ENCODE results near the gene LTBP1. TPM values are rescaled to one million over a fixed set of nuclear protein-coding genes. Genes with fewer than 3 reads are reported as not detected.

Gene LTBP1
- total RNA-seq, 1 donor from 2014 or later: 29.7 TPM

- Histone ChIP-seq H2AFZ (ENCODE audit: low read depth, low read length) (no peak overlapping the region), H3K9ac (ENCODE audit: low read length) (no peak overlapping the region), H3K9me3 (ENCODE audit: insufficient read depth, low read depth, low read length) (peaks cover 2% of the 10 kb centered on the region), H3K27ac (ENCODE audit: low read depth, low read length) (peak overlapping the region; percentile 46), H4K20me1 (ENCODE audit: insufficient read depth, low read length) (no peaks in the 10 kb centered on the region), H3K27me3 (ENCODE audit: insufficient read depth, low read length) (no peaks in the 10 kb centered on the region), H3K4me1 (ENCODE audit: insufficient read depth, low read length) (peaks cover 15% of the 10 kb centered on the region), H3K36me3 (ENCODE audit: insufficient read depth, low read length) (peaks cover 22% of the 10 kb centered on the region), H3K79me2 (ENCODE audit: insufficient read depth, low read length) (no peaks in the 10 kb centered on the region), H3K4me3 (ENCODE audit: insufficient read depth, low read depth, low read length) (no peak overlapping the region), H3K4me2 (ENCODE audit: low read length) (no peak overlapping the region)
- peak; percentile 75 for DNase-seq (ENCODE audit: low read depth)
- FAIRE-seq: no peak
- no peak overlapping the region for H3K27ac Mint-ChIP-seq (ENCODE audit: unreplicated experiment)
- peaks cover 18% of the 10 kb centered on the region for H3K4me1 Mint-ChIP-seq (ENCODE audit: low read depth, unreplicated experiment)
- H3K36me3 Mint-ChIP-seq (ENCODE audit: low read depth, unreplicated experiment): no peaks in the 10 kb centered on the region
- no peak overlapping the region for H3K4me3 Mint-ChIP-seq (ENCODE audit: unreplicated experiment)
- no peaks in the 10 kb centered on the region for H3K27me3 Mint-ChIP-seq (ENCODE audit: low read depth, unreplicated experiment)
- H3K9me3 Mint-ChIP-seq (ENCODE audit: unreplicated experiment): no peaks in the 10 kb centered on the region
- TF ChIP-seq EZH2 (IDR thresholded peaks at IDR 0.05; ENCODE audit: insufficient read depth, low read length): no peak
- TF ChIP-seq, protein P1, sequence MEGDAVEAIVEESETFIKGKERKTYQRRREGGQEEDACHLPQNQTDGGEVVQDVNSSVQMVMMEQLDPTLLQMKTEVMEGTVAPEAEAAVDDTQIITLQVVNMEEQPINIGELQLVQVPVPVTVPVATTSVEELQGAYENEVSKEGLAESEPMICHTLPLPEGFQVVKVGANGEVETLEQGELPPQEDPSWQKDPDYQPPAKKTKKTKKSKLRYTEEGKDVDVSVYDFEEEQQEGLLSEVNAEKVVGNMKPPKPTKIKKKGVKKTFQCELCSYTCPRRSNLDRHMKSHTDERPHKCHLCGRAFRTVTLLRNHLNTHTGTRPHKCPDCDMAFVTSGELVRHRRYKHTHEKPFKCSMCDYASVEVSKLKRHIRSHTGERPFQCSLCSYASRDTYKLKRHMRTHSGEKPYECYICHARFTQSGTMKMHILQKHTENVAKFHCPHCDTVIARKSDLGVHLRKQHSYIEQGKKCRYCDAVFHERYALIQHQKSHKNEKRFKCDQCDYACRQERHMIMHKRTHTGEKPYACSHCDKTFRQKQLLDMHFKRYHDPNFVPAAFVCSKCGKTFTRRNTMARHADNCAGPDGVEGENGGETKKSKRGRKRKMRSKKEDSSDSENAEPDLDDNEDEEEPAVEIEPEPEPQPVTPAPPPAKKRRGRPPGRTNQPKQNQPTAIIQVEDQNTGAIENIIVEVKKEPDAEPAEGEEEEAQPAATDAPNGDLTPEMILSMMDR (IDR thresholded peaks at IDR 0.05; ENCODE audit: insufficient read depth, low read depth, low read length): no peak
Measured at GRCh38 chr2:33272001-33272400, 325.2 kb downstream of the LTBP1 start.

GRCh38 chr2:33273479-33273878 lies 326.7 kb downstream of the LTBP1 start:
- no peak for TF ChIP-seq EZH2 (IDR thresholded peaks at IDR 0.05; ENCODE audit: insufficient read depth, low read length)
- TF ChIP-seq, protein P1 (IDR thresholded peaks at IDR 0.05; ENCODE audit: insufficient read depth, low read depth, low read length): no peak
- Histone ChIP-seq H3K4me3 (ENCODE audit: insufficient read depth, low read depth, low read length) (no peak overlapping the region), H2AFZ (ENCODE audit: low read depth, low read length) (no peak overlapping the region), H3K9ac (ENCODE audit: low read length) (no peak overlapping the region), H3K27me3 (ENCODE audit: insufficient read depth, low read length) (no peaks in the 10 kb centered on the region), H3K4me1 (ENCODE audit: insufficient read depth, low read length) (peaks cover 15% of the 10 kb centered on the region), H3K9me3 (ENCODE audit: insufficient read depth, low read depth, low read length) (no peaks in the 10 kb centered on the region), H3K4me2 (ENCODE audit: low read length) (no peak overlapping the region), H3K27ac (ENCODE audit: low read depth, low read length) (no peak overlapping the region), H4K20me1 (ENCODE audit: insufficient read depth, low read length) (no peaks in the 10 kb centered on the region), H3K79me2 (ENCODE audit: insufficient read depth, low read length) (no peaks in the 10 kb centered on the region), H3K36me3 (ENCODE audit: insufficient read depth, low read length) (peaks cover 17% of the 10 kb centered on the region)
- Mint-ChIP-seq H3K4me3 (ENCODE audit: unreplicated experiment) (no peak overlapping the region), H3K27ac (ENCODE audit: unreplicated experiment) (no peak overlapping the region), H3K36me3 (ENCODE audit: low read depth, unreplicated experiment) (no peaks in the 10 kb centered on the region), H3K4me1 (ENCODE audit: low read depth, unreplicated experiment) (peaks cover 12% of the 10 kb centered on the region), H3K9me3 (ENCODE audit: unreplicated experiment) (no peaks in the 10 kb centered on the region), H3K27me3 (ENCODE audit: low read depth, unreplicated experiment) (no peaks in the 10 kb centered on the region)
- FAIRE-seq: no peak
- no peak for DNase-seq (ENCODE audit: low read depth)

DNA sequence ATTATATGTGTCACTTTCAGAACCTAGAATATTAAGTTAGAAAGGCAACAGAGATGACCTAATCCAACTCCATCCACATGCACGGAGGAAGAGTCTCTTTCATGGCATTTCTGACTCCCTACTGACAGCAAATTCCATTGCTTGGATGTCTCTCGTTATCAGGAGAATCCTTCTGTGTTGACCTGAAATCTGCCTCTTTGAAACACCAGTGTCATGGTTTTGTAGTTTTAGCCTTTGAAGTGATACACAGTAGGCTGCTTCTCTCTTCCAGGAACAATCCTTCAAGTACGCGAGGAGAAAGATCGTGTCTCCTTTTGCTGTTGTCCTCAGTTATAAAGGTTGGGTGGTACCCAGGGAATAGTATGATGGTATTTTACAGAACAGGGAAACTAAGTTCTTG lies 327.8 kb downstream of the LTBP1 start:
- FAIRE-seq (no peak), DNase-seq (ENCODE audit: low read depth) (no peak)
- Histone ChIP-seq H3K79me2 (ENCODE audit: insufficient read depth, low read length) (no peaks in the 10 kb centered on the region), H3K9me3 (ENCODE audit: insufficient read depth, low read depth, low read length) (no peaks in the 10 kb centered on the region), H3K36me3 (ENCODE audit: insufficient read depth, low read length) (peaks cover 18% of the 10 kb centered on the region), H2AFZ (ENCODE audit: low read depth, low read length) (no peak overlapping the region), H3K4me1 (ENCODE audit: insufficient read depth, low read length) (peaks cover 15% of the 10 kb centered on the region), H3K27me3 (ENCODE audit: insufficient read depth, low read length) (no peaks in the 10 kb centered on the region), H3K4me2 (ENCODE audit: low read length) (no peak overlapping the region), H3K27ac (ENCODE audit: low read depth, low read length) (peak overlapping the region; percentile 95), H4K20me1 (ENCODE audit: insufficient read depth, low read length) (no peaks in the 10 kb centered on the region), H3K4me3 (ENCODE audit: insufficient read depth, low read depth, low read length) (no peak overlapping the region), H3K9ac (ENCODE audit: low read length) (peak overlapping the region; percentile 4)
- no peak overlapping the region for H3K27ac Mint-ChIP-seq (ENCODE audit: unreplicated experiment)
- H3K4me3 Mint-ChIP-seq (ENCODE audit: unreplicated experiment): no peak overlapping the region
- H3K4me1 Mint-ChIP-seq (ENCODE audit: low read depth, unreplicated experiment): peaks cover 12% of the 10 kb centered on the region
- no peaks in the 10 kb centered on the region for H3K9me3 Mint-ChIP-seq (ENCODE audit: unreplicated experiment)
- TF ChIP-seq, protein P1 (IDR thresholded peaks at IDR 0.05; ENCODE audit: insufficient read depth, low read depth, low read length): no peak
- no peak for TF ChIP-seq EZH2 (IDR thresholded peaks at IDR 0.05; ENCODE audit: insufficient read depth, low read length)
- H3K36me3 Mint-ChIP-seq (ENCODE audit: low read depth, unreplicated experiment): no peaks in the 10 kb centered on the region
- no peaks in the 10 kb centered on the region for H3K27me3 Mint-ChIP-seq (ENCODE audit: low read depth, unreplicated experiment)

Measured in astrocyte (in vitro differentiated cells and primary cell).